OCI-LY7 (cell line): ENCODE measurements around the gene PFKFB2.

ENCODE experiments used
- CTCF ChIP-seq: fragments of 200-600 bp; sonication (generic); conservative IDR thresholded peaks from 2 replicates; pipeline ENCODE4 v1.5.1; 2014; ENCODE audit warnings: mild to moderate bottlenecking, antibody characterized with exemption, low read length, moderate library complexity, mixed read lengths
- EZH2phosphoT487 ChIP-seq: fragments of 200-600 bp; sonication (generic); IDR thresholded peaks from 2 replicates; pipeline ENCODE4 v1.6.1; 2018; ENCODE audit warnings: low read depth, borderline replicate concordance, mild to moderate bottlenecking, mixed run types, antibody characterized with exemption, low read length, moderate library complexity, mixed read lengths

GRCh38 chr1:207091200-207091908, 38.3 kb downstream of the PFKFB2 start:
- TF ChIP-seq EZH2phosphoT487 (no peak), CTCF (no peak)
